HepG2 (cell line): ENCODE data around the gene TPRN. TPM values are rescaled to one million over a fixed set of nuclear protein-coding genes. Genes with fewer than 3 reads are reported as not detected.

Experiments used
- ADNP ChIP-seq: sonication (generic); formaldehyde crosslinking; IDR thresholded peaks from 2 replicates; pipeline ENCODE4 v1.4.0; 2020; ENCODE audit warnings: missing genetic modification reagents
- ARHGAP35 ChIP-seq: sonication (generic); formaldehyde crosslinking; IDR thresholded peaks from 2 replicates; pipeline ENCODE4 v1.9.0; 2022; ENCODE audit warnings: mild to moderate bottlenecking, inconsistent platforms, moderate library complexity, missing genetic modification reagents, borderline replicate concordance
- ASH2L ChIP-seq: fragments of 300-600, 200-600 bp; sonication (generic); IDR thresholded peaks from 2 replicates; pipeline ENCODE4 v1.7.0; 2017; ENCODE audit warnings: low read depth, mild to moderate bottlenecking, moderate library complexity, mixed read lengths, low read length; ENCODE audit not compliant: insufficient read length
- BORCS8-MEF2B ChIP-seq: sonication (generic); formaldehyde crosslinking; IDR thresholded peaks from 2 replicates; pipeline ENCODE4 v1.8.0; 2022; ENCODE audit warnings: mild to moderate bottlenecking, missing genetic modification reagents
- ELF3 ChIP-seq: IDR thresholded peaks from 2 replicates; pipeline ENCODE4 v1.6.1; 2016; ENCODE audit warnings: missing genetic modification reagents, missing compliant biosample characterization
- EZH2 ChIP-seq: conservative IDR thresholded peaks from 2 replicates; pipeline ENCODE4 v1.6.1; 2012; ENCODE audit warnings: mild to moderate bottlenecking, low read depth, low read length, moderate library complexity
- MAZ ChIP-seq, 2 experiments: sonication (generic) in 1 of 2; formaldehyde crosslinking in 1 of 2; IDR thresholded peaks; 2 replicates each; pipeline versions ENCODE4 v1.5.0 to v1.6.1; 2012 to 2020; ENCODE audit warnings: low read depth in 2 of 2, mild to moderate bottlenecking in 2 of 2, borderline replicate concordance in 1 of 2, improper control_type of control experiment in 1 of 2, low read length in 1 of 2, missing genetic modification reagents in 1 of 2, moderate library complexity in 1 of 2
- MZF1 ChIP-seq: sonication (generic); formaldehyde crosslinking; IDR thresholded peaks from 2 replicates; pipeline ENCODE4 v1.8.1; 2023; ENCODE audit warnings: mild to moderate bottlenecking, missing genetic modification reagents, borderline replicate concordance
- NFE2L2 ChIP-seq: fragments of 150-350 bp; IDR thresholded peaks from 2 replicates; pipeline ENCODE4 v1.6.1; 2014; ENCODE audit warnings: low read length
- NFYC ChIP-seq: IDR thresholded peaks from 2 replicates; pipeline ENCODE4 v1.6.1; 2016; ENCODE audit warnings: missing genetic modification reagents, missing compliant biosample characterization
- SETDB1 ChIP-seq: sonication (generic); formaldehyde crosslinking; IDR thresholded peaks from 2 replicates; pipeline ENCODE4 v1.5.1; 2020; ENCODE audit warnings: missing genetic modification reagents, mild to moderate bottlenecking, borderline replicate concordance
- STAG1 ChIP-seq: sonication (generic); formaldehyde crosslinking; IDR thresholded peaks from 2 replicates; pipeline ENCODE4 v1.4.0; 2020; ENCODE audit warnings: missing genetic modification reagents
- ZBTB46 ChIP-seq: sonication (generic); formaldehyde crosslinking; IDR thresholded peaks from 2 replicates; pipeline ENCODE4 v1.4.0; 2020; ENCODE audit warnings: mild to moderate bottlenecking, missing genetic modification reagents, borderline replicate concordance
- ZFYVE20 ChIP-seq: sonication (generic); formaldehyde crosslinking; IDR thresholded peaks from 2 replicates; pipeline ENCODE4 v1.8.0; 2023; ENCODE audit warnings: low read depth, mild to moderate bottlenecking, moderate library complexity, missing genetic modification reagents, borderline replicate concordance
- ZKSCAN8 ChIP-seq: IDR thresholded peaks from 2 replicates; pipeline ENCODE4 v1.6.1; 2016; ENCODE audit warnings: borderline replicate concordance, missing genetic modification reagents, missing compliant biosample characterization
- ZNF124 ChIP-seq: sonication (generic); formaldehyde crosslinking; IDR thresholded peaks from 2 replicates; pipeline ENCODE4 v1.4.0; 2020; ENCODE audit warnings: missing genetic modification reagents
- ZNF205 ChIP-seq: IDR thresholded peaks from 2 replicates; pipeline ENCODE4 v1.6.1; 2018; ENCODE audit warnings: missing biosample characterization, missing genetic modification reagents
- ZNF280B ChIP-seq: sonication (generic); formaldehyde crosslinking; IDR thresholded peaks from 2 replicates; pipeline ENCODE4 v1.5.0; 2020; ENCODE audit warnings: missing genetic modification reagents, mild to moderate bottlenecking, borderline replicate concordance
- ZNF331 ChIP-seq: sonication (generic); formaldehyde crosslinking; IDR thresholded peaks from 2 replicates; pipeline ENCODE4 v1.4.0; 2020; ENCODE audit warnings: missing genetic modification reagents
- ZNF530 ChIP-seq: sonication (generic); formaldehyde crosslinking; IDR thresholded peaks from 2 replicates; pipeline ENCODE4 v1.5.0; 2020; ENCODE audit warnings: low read depth, mild to moderate bottlenecking, missing genetic modification reagents
- ZNF562 ChIP-seq: sonication (generic); formaldehyde crosslinking; IDR thresholded peaks from 2 replicates; pipeline ENCODE4 v1.8.0; 2022; ENCODE audit warnings: missing genetic modification reagents, borderline replicate concordance
- ZNF567 ChIP-seq: sonication (generic); formaldehyde crosslinking; IDR thresholded peaks from 2 replicates; pipeline ENCODE4 v1.8.1; 2023; ENCODE audit warnings: mild to moderate bottlenecking, missing genetic modification reagents, borderline replicate concordance
- ZNF580 ChIP-seq: IDR thresholded peaks from 2 replicates; pipeline ENCODE4 v1.6.1; 2016; ENCODE audit warnings: low read depth, borderline replicate concordance
- ZZZ3 ChIP-seq: sonication (generic); formaldehyde crosslinking; IDR thresholded peaks from 2 replicates; pipeline ENCODE4 v1.4.0; 2020; ENCODE audit warnings: missing genetic modification reagents, mild to moderate bottlenecking, borderline replicate concordance
- polyA plus RNA-seq, 8 experiments: library from polyadenylated mRNA; depleted of rRNA in 3 of 8; stranded (reverse) in 7 of 8; unstranded in 1 of 8; fragments of >200 nt; fragmentation: Illumina TruSeq in 4 of 8; extraction: Trizol in 4 of 8; gene quantifications; 2 replicates each; pipeline versions ENCODE4 v1.2.1 to v1.2.3, GENCODE V29; 2011 to 2016; ENCODE audit warnings: low read depth in 4 of 8, missing spikeins in 1 of 8, mixed read lengths in 1 of 8; ENCODE audit not compliant: insufficient read depth in 1 of 8
- total RNA-seq, 5 experiments: library from RNA; depleted of rRNA; stranded (reverse); fragments of >200 nt; fragmentation: Illumina TruSeq; extraction: Trizol; gene quantifications; 2 replicates each; pipeline ENCODE4 v1.2.3, GENCODE V29; 2016; ENCODE audit warnings: low read depth in 1 of 5

Gene TPRN
- total and polyA plus RNA-seq, 2 of the 13 experiments (the other 11 are each of a cell fraction or from before 2014, with no cell fraction given): 10.1 to 19.2 TPM

GRCh38 chr9:137227054-137227852 is 26.7 kb upstream of the TPRN start, which contains the start of gene RNF224 (continued):
- no peak for TF ChIP-seq ZKSCAN8 (CRISPR knock-in tag)
- TF ChIP-seq ZNF567 (CRISPR knock-in tag): no peak
- TF ChIP-seq EZH2: no peak
- no peak for TF ChIP-seq NFE2L2
- no peak for TF ChIP-seq ARHGAP35 (CRISPR knock-in tag)
- TF ChIP-seq ADNP (CRISPR knock-in tag): no peak
- peak; percentile 64 for TF ChIP-seq ZNF280B (CRISPR knock-in tag)
- TF ChIP-seq ZNF331 (CRISPR knock-in tag): no peak
- TF ChIP-seq BORCS8-MEF2B (CRISPR knock-in tag): no peak
- TF ChIP-seq ZNF124 (CRISPR knock-in tag): no peak
- no peak for TF ChIP-seq MZF1 (CRISPR knock-in tag)
- no peak for TF ChIP-seq SETDB1 (CRISPR knock-in tag)
- TF ChIP-seq ZFYVE20 (CRISPR knock-in tag): no peak
- no peak for TF ChIP-seq ZZZ3 (CRISPR knock-in tag)
- peak; percentile 21; the same call in 1 of the 2 replicates for TF ChIP-seq ELF3 (CRISPR knock-in tag)
- TF ChIP-seq ZNF205 (CRISPR knock-in tag): no peak
- TF ChIP-seq STAG1: peak; percentile 98
- no peak for TF ChIP-seq ASH2L
- TF ChIP-seq ZNF580 (CRISPR knock-in tag): peak; percentile 61; the same call in 1 of the 2 replicates
- TF ChIP-seq NFYC (CRISPR knock-in tag): no peak
- no peak for TF ChIP-seq ZBTB46 (CRISPR knock-in tag)
- no peak for TF ChIP-seq MAZ (IDR thresholded peaks at IDR 0.05; ENCODE audit: borderline replicate concordance, low read depth, low read length)
- TF ChIP-seq MAZ (CRISPR knock-in tag; IDR thresholded peaks at IDR 0.05; ENCODE audit: low read depth): no peak
- TF ChIP-seq ZNF530 (CRISPR knock-in tag): no peak
- TF ChIP-seq ZNF562 (CRISPR knock-in tag): no peak
